ENCODE measurements around the gene MYOZ2. TPM values are rescaled to one million over a fixed set of nuclear protein-coding genes. Genes with fewer than 3 reads are reported as not detected.
"Not testable (repeated sequence)": the region's sequence is repeated elsewhere in the genome, so short reads cannot be mapped to it uniquely, and the experiment has no call there.

Gene MYOZ2
- total RNA-seq, 1 donor from 2014 or later: not detected

- H3K4me3 ChIP-seq: no peak overlapping the region
- peaks cover 9% of the 10 kb centered on the region for H3K4me1 Mint-ChIP-seq
- no peaks in the 10 kb centered on the region for H3K4me1 ChIP-seq
- H3K79me2 ChIP-seq (ENCODE audit: low read depth): no peaks in the 10 kb centered on the region
- TF ChIP-seq EZH2 (IDR thresholded peaks at IDR 0.05) (no peak), EZH2phosphoT487 (IDR thresholded peaks at IDR 0.05) (no peak), CTCF (IDR thresholded peaks at IDR 0.05) (no peak)
- H3K36me3 ChIP-seq: no peaks in the 10 kb centered on the region
- no peaks in the 10 kb centered on the region for H4K20me1 ChIP-seq (ENCODE audit: low read depth)
- peaks cover 2% of the 10 kb centered on the region for H3K27me3 Mint-ChIP-seq (ENCODE audit: insufficient read depth, low read depth)
- no peak overlapping the region for H3K9ac ChIP-seq
- no peak for DNase-seq (ENCODE audit: low spot score)
- H3F3A ChIP-seq (ENCODE audit: low read depth): no peaks in the 10 kb centered on the region
- no peaks in the 10 kb centered on the region for H3K27me3 ChIP-seq
- H3K4me3 Mint-ChIP-seq: no peak overlapping the region
- H3K27ac ChIP-seq: no peak overlapping the region
- H3K27ac Mint-ChIP-seq: no peak overlapping the region
- no peaks in the 10 kb centered on the region for H3K9me3 ChIP-seq (ENCODE audit: low read depth)
- no peaks in the 10 kb centered on the region for H3K36me3 Mint-ChIP-seq
- no peak overlapping the region for H3K4me2 ChIP-seq
- H3K9me3 Mint-ChIP-seq: no peaks in the 10 kb centered on the region
- no peak overlapping the region for H2AFZ ChIP-seq (replicated peaks)
Measured at GRCh38 chr4:119139311-119139710, 3.7 kb downstream of the MYOZ2 start.

- Histone ChIP-seq H3K4me2 (no peak overlapping the region), H3K4me1 (no peaks in the 10 kb centered on the region), H4K20me1 (ENCODE audit: low read depth) (no peaks in the 10 kb centered on the region), H3K27ac (no peak overlapping the region), H3K36me3 (no peaks in the 10 kb centered on the region), H2AFZ (replicated peaks) (no peak overlapping the region), H3F3A (ENCODE audit: low read depth) (no peaks in the 10 kb centered on the region), H3K4me3 (no peak overlapping the region), H3K27me3 (no peaks in the 10 kb centered on the region), H3K9me3 (ENCODE audit: low read depth) (no peaks in the 10 kb centered on the region), H3K79me2 (ENCODE audit: low read depth) (no peaks in the 10 kb centered on the region), H3K9ac (no peak overlapping the region)
- Mint-ChIP-seq H3K27me3 (ENCODE audit: insufficient read depth, low read depth) (peaks cover 2% of the 10 kb centered on the region), H3K9me3 (no peaks in the 10 kb centered on the region), H3K4me1 (peaks cover 9% of the 10 kb centered on the region), H3K36me3 (no peaks in the 10 kb centered on the region), H3K4me3 (no peak overlapping the region), H3K27ac (no peak overlapping the region)
- no peak for DNase-seq (ENCODE audit: low spot score)
- no peak for TF ChIP-seq CTCF (IDR thresholded peaks at IDR 0.05)
- no peak for TF ChIP-seq EZH2 (IDR thresholded peaks at IDR 0.05)
- TF ChIP-seq EZH2phosphoT487 (IDR thresholded peaks at IDR 0.05): no peak
Measured at GRCh38 chr4:119139822-119140252, 4.2 kb downstream of the MYOZ2 start.

GRCh38 chr4:119141283-119141682, 5.7 kb downstream of the MYOZ2 start:
- H4K20me1 ChIP-seq (ENCODE audit: low read depth); H3K4me1 Mint-ChIP-seq; H3F3A ChIP-seq (ENCODE audit: low read depth); H2AFZ ChIP-seq (replicated peaks); H3K36me3 Mint-ChIP-seq; H3K4me1 ChIP-seq; H3K27me3 Mint-ChIP-seq (ENCODE audit: insufficient read depth, low read depth); H3K79me2 ChIP-seq (ENCODE audit: low read depth); H3K27ac Mint-ChIP-seq; H3K9me3 ChIP-seq (ENCODE audit: low read depth); H3K36me3 ChIP-seq; H3K9me3 Mint-ChIP-seq; H3K27ac ChIP-seq; H3K9ac ChIP-seq; H3K4me3 ChIP-seq; H3K4me2 ChIP-seq; DNase-seq (ENCODE audit: low spot score); H3K27me3 ChIP-seq; H3K4me3 Mint-ChIP-seq: not testable (repeated sequence)

GRCh38 chr4:119142833-119143232, 7.2 kb downstream of the MYOZ2 start:
- Mint-ChIP-seq H3K4me1 (no peaks in the 10 kb centered on the region), H3K4me3 (no peak overlapping the region), H3K27ac (no peak overlapping the region), H3K27me3 (ENCODE audit: insufficient read depth, low read depth) (peaks cover 2% of the 10 kb centered on the region), H3K36me3 (no peaks in the 10 kb centered on the region), H3K9me3 (no peaks in the 10 kb centered on the region)
- Histone ChIP-seq H4K20me1 (ENCODE audit: low read depth) (no peaks in the 10 kb centered on the region), H3K27me3 (no peaks in the 10 kb centered on the region), H3K36me3 (no peaks in the 10 kb centered on the region), H3K4me3 (no peak overlapping the region), H3F3A (ENCODE audit: low read depth) (no peaks in the 10 kb centered on the region), H3K79me2 (ENCODE audit: low read depth) (no peaks in the 10 kb centered on the region), H3K4me2 (no peak overlapping the region), H2AFZ (replicated peaks) (no peak overlapping the region), H3K9me3 (ENCODE audit: low read depth) (no peaks in the 10 kb centered on the region), H3K4me1 (no peaks in the 10 kb centered on the region), H3K9ac (no peak overlapping the region), H3K27ac (no peak overlapping the region)
- TF ChIP-seq EZH2phosphoT487 (IDR thresholded peaks at IDR 0.05) (no peak), CTCF (IDR thresholded peaks at IDR 0.05) (no peak), EZH2 (IDR thresholded peaks at IDR 0.05) (no peak)
- DNase-seq (ENCODE audit: low spot score): no peak

GRCh38 chr4:119143341-119143740, 7.7 kb downstream of the MYOZ2 start:
- H3K4me3 Mint-ChIP-seq; H3K36me3 Mint-ChIP-seq; H3K4me1 Mint-ChIP-seq; H3K27me3 ChIP-seq; H3K4me3 ChIP-seq; H2AFZ ChIP-seq (replicated peaks); H3K9me3 ChIP-seq (ENCODE audit: low read depth); H3K27ac ChIP-seq; DNase-seq (ENCODE audit: low spot score); H3K9ac ChIP-seq; H3K4me2 ChIP-seq; H4K20me1 ChIP-seq (ENCODE audit: low read depth); H3K27ac Mint-ChIP-seq; H3K9me3 Mint-ChIP-seq; H3K4me1 ChIP-seq; H3K27me3 Mint-ChIP-seq (ENCODE audit: insufficient read depth, low read depth); H3K79me2 ChIP-seq (ENCODE audit: low read depth); H3K36me3 ChIP-seq; H3F3A ChIP-seq (ENCODE audit: low read depth): not testable (repeated sequence)
